Vagina (tissue), 2 donors: ENCODE results near the gene C1QTNF1. TPM values are rescaled to one million over a fixed set of nuclear protein-coding genes. Genes with fewer than 3 reads are reported as not detected.

ENCODE experiments used
- DNase-seq, 2 donors: peaks; one replicate each; pipeline ENCODE4 v3.0.0-alpha.2; 2017; ENCODE audit errors: extremely low spot score in 2 of 2
- H3K27ac ChIP-seq: fragments of 200-600 bp; sonication (generic); one replicate; pipeline ENCODE4 v1.5.1; 2019
- H3K27me3 ChIP-seq: fragments of 200-600 bp; sonication (generic); one replicate; pipeline ENCODE4 v1.5.1; 2019
- H3K36me3 ChIP-seq, 2 donors: fragments of 200-600 bp; sonication (generic); one replicate each; pipeline ENCODE4 v1.5.1; 2017 to 2019
- H3K4me1 ChIP-seq: fragments of 200-600 bp; sonication (generic); one replicate; pipeline ENCODE4 v1.5.1; 2019
- H3K4me3 ChIP-seq, 2 donors: fragments of 200-600 bp; sonication (generic); 1 replicate in 1 of 2; 2 replicates in 1 of 2; pipeline ENCODE4 v1.5.1; 2016 to 2019
- H3K9me3 ChIP-seq: fragments of 200-600 bp; sonication (generic); one replicate; pipeline ENCODE4 v1.5.1; 2019
- CTCF ChIP-seq, 3 experiments: fragments of 450-650 bp in 2 of 3; fragments of 200-600 bp in 1 of 3; sonication (generic) in 1 of 3; IDR thresholded peaks; one replicate each; pipeline ENCODE4 v1.5.1; 2017 to 2019; ENCODE audit warnings: antibody characterized with exemption in 3 of 3, mild to moderate bottlenecking in 2 of 3, moderate library complexity in 2 of 3
- POLR2A ChIP-seq, 2 donors: fragments of 450-650 bp; IDR thresholded peaks; one replicate each; pipeline ENCODE4 v1.6.1; 2017; ENCODE audit warnings: antibody characterized with exemption in 2 of 2, mild to moderate bottlenecking in 2 of 2, moderate library complexity in 2 of 2
- POLR2AphosphoS5 ChIP-seq, 2 donors: sonication (generic); formaldehyde crosslinking; IDR thresholded peaks; one replicate each; pipeline ENCODE4 v1.9.0; 2017; ENCODE audit warnings: antibody characterized with exemption in 2 of 2, mild to moderate bottlenecking in 2 of 2, low read depth in 1 of 2; ENCODE audit not compliant: insufficient read depth in 1 of 2
- intact Hi-C: fragments of 100-400 bp; cut with DNase I; formaldehyde crosslinking; loops from one replicate; pipeline ENCODE4 v1.15.1; 2023
- total RNA-seq: library from RNA; depleted of rRNA; stranded (reverse); fragments of >200 nt; gene quantifications from one replicate; pipeline ENCODE4 v1.2.3, GENCODE V29; 2016

C1QTNF1 gene
- total RNA-seq, 1 donor from 2014 or later = 30.7 TPM

DNA sequence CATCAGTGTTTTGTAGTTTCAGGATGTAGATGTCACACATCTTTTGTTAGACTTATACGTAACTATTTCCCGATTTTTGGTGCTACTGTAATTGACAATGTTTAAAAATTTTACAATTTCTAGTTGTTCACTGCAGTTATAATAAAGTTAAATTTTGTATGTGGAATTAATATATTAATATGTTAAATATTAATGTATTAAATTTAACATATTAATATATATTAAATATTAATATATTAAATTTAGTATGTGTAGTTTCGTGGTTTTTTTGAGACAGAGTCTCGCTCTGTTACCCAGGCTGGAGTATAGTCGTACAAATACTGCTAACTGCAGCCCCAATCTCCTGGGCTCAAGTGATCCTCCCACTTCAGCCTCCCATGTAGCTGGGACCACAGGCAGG is 38.6 kb upstream of the C1QTNF1 start:
- DNase-seq = no peak
- H3K4me1 ChIP-seq = peaks cover 27% of the 10 kb centered on the region
- H3K4me3 ChIP-seq = no peak overlapping the region
- no peaks in the 10 kb centered on the region for H3K9me3 ChIP-seq
- no peak for TF ChIP-seq POLR2AphosphoS5 (IDR thresholded peaks at IDR 0.05; ENCODE audit: insufficient read depth in 1 of 2, low read depth in 1 of 2)
- TF ChIP-seq POLR2A (IDR thresholded peaks at IDR 0.05) = no peak
- no peak for TF ChIP-seq CTCF (IDR thresholded peaks at IDR 0.05)
- intact Hi-C loops = no loop called here
- H3K27ac ChIP-seq = no peak overlapping the region
- no peaks in the 10 kb centered on the region for H3K36me3 ChIP-seq
- H3K27me3 ChIP-seq = no peaks in the 10 kb centered on the region

- H3K4me3 ChIP-seq = peak overlapping the region; percentile 31 to 44
- TF ChIP-seq POLR2AphosphoS5 (IDR thresholded peaks at IDR 0.05; ENCODE audit: insufficient read depth in 1 of 2, low read depth in 1 of 2) = no peak
- H3K27ac ChIP-seq = peak overlapping the region; percentile 70
Observed at GRCh38 chr17:78986048-78986648, 37.8 kb upstream of the C1QTNF1 start.

DNA sequence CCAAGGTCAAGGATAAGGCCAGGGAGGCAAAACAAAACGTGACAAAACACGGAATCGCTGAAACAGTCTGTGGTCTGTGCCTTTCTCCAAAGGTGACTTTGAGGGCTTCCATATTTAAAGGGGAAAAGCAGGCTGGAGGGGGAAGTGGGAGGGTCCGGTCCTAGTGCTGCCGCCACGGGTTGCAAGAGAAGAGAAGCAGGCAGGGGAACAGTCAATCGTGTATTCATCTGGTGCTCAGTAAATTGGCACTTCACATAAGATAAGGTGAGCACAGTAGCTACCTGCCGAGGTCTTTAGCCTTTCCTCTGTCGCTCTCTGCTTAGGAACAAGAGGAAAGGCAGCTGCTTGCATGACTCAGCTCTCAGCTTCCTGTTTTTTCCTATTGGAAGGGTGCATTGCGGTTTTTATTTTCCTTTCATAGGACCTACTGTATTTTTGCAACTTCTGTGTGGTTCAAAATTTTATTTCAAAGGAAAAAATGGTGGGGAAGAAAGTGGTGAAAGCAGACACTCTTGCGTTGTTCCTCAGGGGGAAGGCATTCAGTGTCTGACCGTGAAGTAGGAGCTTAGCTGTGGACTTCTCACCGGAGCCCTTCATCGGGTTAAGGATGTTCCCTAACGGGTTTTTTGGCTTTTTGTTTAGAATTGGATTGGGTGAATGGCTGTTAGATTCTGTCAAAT is 37.2 kb upstream of the C1QTNF1 start:
- Histone ChIP-seq H3K27me3 (no peaks in the 10 kb centered on the region), H3K27ac (peak overlapping the region; percentile 70), H3K36me3 (peaks cover 0 to 12% of the 10 kb centered on the region in 2 donors), H3K4me1 (peaks cover 26% of the 10 kb centered on the region), H3K4me3 (peak overlapping the region; percentile 31 to 44), H3K9me3 (no peaks in the 10 kb centered on the region)
- intact Hi-C loops = no loop called here
- no peak for DNase-seq
- TF ChIP-seq POLR2A (IDR thresholded peaks at IDR 0.05) = no peak
- peak in 1 of 2 donors; percentile 56 for TF ChIP-seq POLR2AphosphoS5 (IDR thresholded peaks at IDR 0.05; ENCODE audit: insufficient read depth in 1 of 2, low read depth in 1 of 2)
- TF ChIP-seq CTCF (IDR thresholded peaks at IDR 0.05) = no peak

More at GRCh38 chr17:78986048-78986648, 37.8 kb upstream of the C1QTNF1 start:
- intact Hi-C loops = no loop called here
- Histone ChIP-seq H3K27me3 (no peaks in the 10 kb centered on the region), H3K36me3 (peaks cover 0 to 7% of the 10 kb centered on the region in 2 donors), H3K9me3 (no peaks in the 10 kb centered on the region), H3K4me1 (peaks cover 26% of the 10 kb centered on the region)
- DNase-seq = no peak

DNA sequence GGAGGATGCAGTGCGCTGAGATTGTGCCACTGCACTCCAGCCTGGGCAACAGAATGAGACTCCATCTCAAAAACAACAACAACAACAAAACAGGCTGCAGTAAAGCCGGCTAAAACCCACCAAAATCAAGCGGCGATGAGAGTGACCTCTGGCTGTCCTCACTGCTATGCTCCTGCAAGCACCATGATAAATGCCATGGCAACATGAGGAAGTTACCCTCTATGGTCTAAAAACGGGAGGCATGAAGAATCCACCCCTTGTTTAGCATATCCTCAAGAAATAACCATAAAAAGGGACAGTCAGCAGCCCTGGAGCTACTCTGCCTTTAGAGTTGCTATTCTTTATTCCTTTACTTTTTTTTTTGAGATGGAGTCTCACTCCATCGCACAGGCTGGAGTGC is 35.8 kb upstream of the C1QTNF1 start:
- Histone ChIP-seq H3K27me3 (no peaks in the 10 kb centered on the region), H3K9me3 (no peaks in the 10 kb centered on the region), H3K4me3 (no peak overlapping the region), H3K4me1 (peaks cover 26% of the 10 kb centered on the region), H3K27ac (no peak overlapping the region), H3K36me3 (peaks cover 0 to 19% of the 10 kb centered on the region in 2 donors)
- TF ChIP-seq CTCF (IDR thresholded peaks at IDR 0.05) = no peak
- TF ChIP-seq POLR2AphosphoS5 (IDR thresholded peaks at IDR 0.05; ENCODE audit: insufficient read depth in 1 of 2, low read depth in 1 of 2) = no peak
- TF ChIP-seq POLR2A (IDR thresholded peaks at IDR 0.05) = no peak
- no peak for DNase-seq
- intact Hi-C loops = no loop called here

DNA sequence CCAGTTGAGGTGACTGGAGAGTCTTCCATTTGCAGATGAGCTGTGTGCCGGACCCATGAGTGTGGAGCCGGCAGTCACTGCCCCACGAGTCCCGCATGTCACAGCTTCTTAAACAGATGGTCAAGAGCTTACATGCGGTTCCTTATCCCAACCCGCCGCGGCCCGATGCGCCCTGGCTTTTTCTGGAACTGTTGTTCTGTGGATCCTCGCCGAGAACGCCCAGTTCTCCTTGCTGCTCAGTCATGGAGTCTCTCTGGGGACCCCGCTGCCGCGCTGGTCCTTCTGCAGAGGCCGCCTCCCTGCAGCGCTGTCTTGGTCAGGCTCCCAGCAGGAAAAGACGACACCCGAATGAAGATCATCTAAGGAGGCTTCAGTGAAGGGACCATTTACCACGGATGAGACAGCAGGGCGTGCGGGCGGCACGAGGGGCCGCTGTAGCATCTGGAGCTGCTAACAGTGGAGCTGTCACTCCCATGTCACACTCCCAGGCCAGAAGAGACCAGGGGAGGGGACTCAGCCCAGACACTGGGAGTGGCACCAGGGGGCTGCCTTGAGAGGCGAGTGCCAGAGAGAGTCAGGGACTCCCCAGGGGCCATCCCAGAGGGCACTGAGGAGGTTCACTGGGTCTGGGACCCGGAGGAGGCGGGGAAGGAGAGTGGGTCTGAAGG is 33.5 kb upstream of the C1QTNF1 start:
- Histone ChIP-seq H3K4me1 (peaks cover 26% of the 10 kb centered on the region), H3K27ac (no peak overlapping the region), H3K36me3 (peaks cover 0 to 24% of the 10 kb centered on the region in 2 donors), H3K27me3 (no peaks in the 10 kb centered on the region), H3K9me3 (no peaks in the 10 kb centered on the region), H3K4me3 (no peak overlapping the region)
- intact Hi-C loops = no loop called here
- TF ChIP-seq POLR2AphosphoS5 (IDR thresholded peaks at IDR 0.05; ENCODE audit: insufficient read depth in 1 of 2, low read depth in 1 of 2) (no peak), CTCF (IDR thresholded peaks at IDR 0.05) (no peak), POLR2A (IDR thresholded peaks at IDR 0.05) (no peak)
- no peak for DNase-seq
